Upper lobe of left lung (tissue), 4 donors: ENCODE measurements around the gene ING3.

Experiments
- EP300 ChIP-seq, 4 donors: sonication (generic); formaldehyde crosslinking; IDR thresholded peaks; one replicate each; pipeline ENCODE4 v1.5.1; 2017; ENCODE audit warnings: antibody characterized with exemption in 4 of 4, control low read depth in 2 of 4
- POLR2A ChIP-seq, 4 donors: fragments of 450-650 bp; IDR thresholded peaks; one replicate each; pipeline ENCODE4 v1.5.1; 2016 to 2017; ENCODE audit warnings: antibody characterized with exemption in 4 of 4, mild to moderate bottlenecking in 2 of 4
- TF ChIP-seq, protein P1 (sequence below), 6 experiments: fragments of 450-650 bp in 4 of 6; fragments of 200-600 bp in 2 of 6; sonication (generic) in 2 of 6; IDR thresholded peaks; one replicate each; pipeline ENCODE4 v1.5.1; 2016 to 2019; ENCODE audit warnings: antibody characterized with exemption in 6 of 6

GRCh38 chr7:120955577-120956149 is 5.1 kb downstream of the ING3 start:
- TF ChIP-seq, protein P1, sequence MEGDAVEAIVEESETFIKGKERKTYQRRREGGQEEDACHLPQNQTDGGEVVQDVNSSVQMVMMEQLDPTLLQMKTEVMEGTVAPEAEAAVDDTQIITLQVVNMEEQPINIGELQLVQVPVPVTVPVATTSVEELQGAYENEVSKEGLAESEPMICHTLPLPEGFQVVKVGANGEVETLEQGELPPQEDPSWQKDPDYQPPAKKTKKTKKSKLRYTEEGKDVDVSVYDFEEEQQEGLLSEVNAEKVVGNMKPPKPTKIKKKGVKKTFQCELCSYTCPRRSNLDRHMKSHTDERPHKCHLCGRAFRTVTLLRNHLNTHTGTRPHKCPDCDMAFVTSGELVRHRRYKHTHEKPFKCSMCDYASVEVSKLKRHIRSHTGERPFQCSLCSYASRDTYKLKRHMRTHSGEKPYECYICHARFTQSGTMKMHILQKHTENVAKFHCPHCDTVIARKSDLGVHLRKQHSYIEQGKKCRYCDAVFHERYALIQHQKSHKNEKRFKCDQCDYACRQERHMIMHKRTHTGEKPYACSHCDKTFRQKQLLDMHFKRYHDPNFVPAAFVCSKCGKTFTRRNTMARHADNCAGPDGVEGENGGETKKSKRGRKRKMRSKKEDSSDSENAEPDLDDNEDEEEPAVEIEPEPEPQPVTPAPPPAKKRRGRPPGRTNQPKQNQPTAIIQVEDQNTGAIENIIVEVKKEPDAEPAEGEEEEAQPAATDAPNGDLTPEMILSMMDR (IDR thresholded peaks at IDR 0.05), result no peak
- TF ChIP-seq EP300 (IDR thresholded peaks at IDR 0.05) (no peak), POLR2A (IDR thresholded peaks at IDR 0.05) (no peak)
